Adrenal gland (tissue), 12 donors: Measurements from ENCODE around the gene MMRN1. TPM values are rescaled to one million over a fixed set of nuclear protein-coding genes. Genes with fewer than 3 reads are reported as not detected.

Experiments
- DNase-seq, 7 donors: peaks; one replicate each; pipeline ENCODE4 v3.0.0-alpha.2; 2019 to 2020
- H3K27ac ChIP-seq, 5 donors: fragments of 200-600 bp; sonication (generic) in 4 of 5; 1 replicate in 3 of 5; 2 replicates in 2 of 5; pipeline versions ENCODE4 v1.5.1 to v1.8.0; 2016 to 2020; ENCODE audit warnings: mild to moderate bottlenecking in 1 of 5
- H3K27me3 ChIP-seq: fragments of 200-600 bp; 2 replicates; pipeline ENCODE4 v1.8.0; 2021
- H3K36me3 ChIP-seq, 2 donors: fragments of 200-600 bp; replicated peaks in 1 of 2; 1 replicate in 1 of 2; 2 replicates in 1 of 2; pipeline versions ENCODE4 v1.5.1 to v1.8.0; 2018 to 2022
- H3K4me1 ChIP-seq, 2 donors: fragments of 200-600 bp; replicated peaks in 1 of 2; 1 replicate in 1 of 2; 2 replicates in 1 of 2; pipeline versions ENCODE4 v1.5.1 to v1.8.0; 2018 to 2021
- H3K4me3 ChIP-seq, 4 donors: fragments of 200-600 bp; sonication (generic) in 3 of 4; one replicate each; pipeline ENCODE4 v1.5.1; 2016 to 2018
- H3K9me3 ChIP-seq, 3 donors: fragments of 200-600 bp; sonication (generic) in 1 of 3; replicated peaks in 1 of 3; 1 replicate in 2 of 3; 2 replicates in 1 of 3; pipeline versions ENCODE4 v1.5.1 to v1.8.0; 2016 to 2021
- CTCF ChIP-seq, 6 experiments: fragments of 450-650 bp in 4 of 6; fragments of 200-600 bp in 2 of 6; sonication (generic) in 1 of 6; IDR thresholded peaks; 1 replicate in 5 of 6; 2 replicates in 1 of 6; pipeline versions ENCODE4 v1.5.1 to v1.8.0; 2016 to 2021; ENCODE audit warnings: antibody characterized with exemption in 6 of 6, mild to moderate bottlenecking in 2 of 6, moderate library complexity in 1 of 6
- POLR2A ChIP-seq, 2 donors: fragments of 450-650 bp; IDR thresholded peaks; one replicate each; pipeline ENCODE4 v1.6.1; 2017; ENCODE audit warnings: antibody characterized with exemption in 2 of 2, mild to moderate bottlenecking in 2 of 2, moderate library complexity in 1 of 2
- WGBS, 4 donors: extraction: QIAGEN DNeasy Blood & Tissue Kit in 2 of 4; methylation state at CpG; one replicate each; pipeline versions ENCODE4 v1.1.5 to v1.1.7; 2013 to 2017; 5-methylcytosine and 5-hydroxymethylcytosine counted together
- intact Hi-C, 2 donors: fragments of 100-400 bp; cut with DNase I; formaldehyde crosslinking; loops; one replicate each; pipeline versions ENCODE4 v1.14.1 to v1.15.0; 2022 to 2023
- polyA plus RNA-seq, 3 donors: library from polyadenylated mRNA; stranded (reverse); fragments of 200-250 nt in 2 of 3; fragments of 350-450 nt in 1 of 3; fragmentation: Illumina TruSeq in 1 of 3; extraction: RNeasy Lipid Tissue Mini Kit (QIAGEN cat#74804) in 1 of 3; gene quantifications; one replicate each; pipeline ENCODE4 v1.2.3, GENCODE V29; 2013 to 2014
- total RNA-seq, 9 donors: library from RNA; depleted of rRNA in 4 of 9; stranded (reverse); fragments of >200 nt in 4 of 9; fragments of 120-200 nt in 1 of 9; fragmentation: NEBNext Ultra II Directional in 1 of 9; extraction: Animal tissue kit (Norgen Biotek cat#: 25700) in 1 of 9; gene quantifications; one replicate each; pipeline versions ENCODE4 v1.1.0 to v1.2.4, GENCODE V29; 2013 to 2023
- donor health status: healthy with polysubstance abuse.
- donor health status: Bipolar disorder and iron deficiency.
- donor health status: DM: yes; HTN: yes; CAD: no.
- donor health status: DM: no; HTN: no; CAD: no.
- donor health status: DM: no; HTN: no; CAD: no.
- donor health status: DM: yes; HTN: yes; CAD: no.

The MMRN1 gene
- total and polyA plus RNA-seq, 12 donors = 1.4 to 31.2 (median 6.6) TPM

- intact Hi-C loops = loop anchor here (5.0 to 10.0 kb wide), 2 partner anchors 250 to 417 kb away; no protein-coding TSS in a partner anchor
- Histone ChIP-seq H3K4me3 (no peak overlapping the region), H3K36me3 (no peaks in the 10 kb centered on the region), H3K9me3 (no peaks in the 10 kb centered on the region), H3K27me3 (peaks cover 17% of the 10 kb centered on the region), H3K4me1 (peaks cover 0 to 3% of the 10 kb centered on the region in 2 donors), H3K27ac (no peak overlapping the region)
- DNase-seq = no peak
- 60 to 75% (median 65%) methylated on average over 3 of the region's 3 CpGs for WGBS, 4 donors
- TF ChIP-seq POLR2A (IDR thresholded peaks at IDR 0.05) (no peak), CTCF (IDR thresholded peaks at IDR 0.05) (no peak)
Observed at GRCh38 chr4:89904524-89904923, 9.9 kb downstream of the MMRN1 start.

DNA sequence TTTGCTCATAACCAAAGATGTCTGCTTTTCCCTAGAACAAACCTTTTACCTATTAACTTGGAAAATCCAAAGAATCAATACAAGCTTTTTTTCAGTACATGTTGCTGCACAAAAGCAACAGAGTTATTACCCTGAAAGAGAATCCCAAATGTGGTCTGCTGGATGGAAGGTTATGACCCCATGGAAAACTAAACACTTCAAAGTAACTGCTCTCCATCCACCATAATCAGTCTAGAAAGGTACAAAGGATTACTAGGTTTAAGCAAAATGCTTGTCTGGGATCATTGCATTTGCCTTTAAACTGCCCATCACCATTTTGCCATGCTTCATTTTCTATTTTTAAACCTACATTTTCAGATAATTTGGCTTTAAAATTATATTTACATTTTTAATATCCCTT, 11.7 kb downstream of the MMRN1 start:
- H3K27ac ChIP-seq = no peak overlapping the region
- intact Hi-C loops = loop anchor here in 1 of 2 donors (10.0 kb wide), 1 partner anchor 252 kb away; no protein-coding TSS in a partner anchor
- H3K9me3 ChIP-seq = no peaks in the 10 kb centered on the region
- DNase-seq = no peak
- no peak overlapping the region for H3K4me3 ChIP-seq
- peaks cover 0 to 3% of the 10 kb centered on the region in 2 donors for H3K4me1 ChIP-seq
- peaks cover 17% of the 10 kb centered on the region for H3K27me3 ChIP-seq
- no peaks in the 10 kb centered on the region for H3K36me3 ChIP-seq
- TF ChIP-seq CTCF (IDR thresholded peaks at IDR 0.05) = no peak
- TF ChIP-seq POLR2A (IDR thresholded peaks at IDR 0.05) = no peak

GRCh38 chr4:89906777-89907521, 12.3 kb downstream of the MMRN1 start:
- TF ChIP-seq POLR2A (IDR thresholded peaks at IDR 0.05) (no peak), CTCF (IDR thresholded peaks at IDR 0.05) (no peak)
- Histone ChIP-seq H3K4me3 (no peak overlapping the region), H3K4me1 (no peaks in the 10 kb centered on the region), H3K36me3 (no peaks in the 10 kb centered on the region), H3K9me3 (no peaks in the 10 kb centered on the region), H3K27ac (no peak overlapping the region), H3K27me3 (peaks cover 17% of the 10 kb centered on the region)
- DNase-seq = no peak
- 61 to 86% (median 77%) methylated on average over 1 of the region's 1 CpG for WGBS, 4 donors
- intact Hi-C loops = loop anchor here in 1 of 2 donors (10.0 kb wide), 1 partner anchor 252 kb away; no protein-coding TSS in a partner anchor

DNA sequence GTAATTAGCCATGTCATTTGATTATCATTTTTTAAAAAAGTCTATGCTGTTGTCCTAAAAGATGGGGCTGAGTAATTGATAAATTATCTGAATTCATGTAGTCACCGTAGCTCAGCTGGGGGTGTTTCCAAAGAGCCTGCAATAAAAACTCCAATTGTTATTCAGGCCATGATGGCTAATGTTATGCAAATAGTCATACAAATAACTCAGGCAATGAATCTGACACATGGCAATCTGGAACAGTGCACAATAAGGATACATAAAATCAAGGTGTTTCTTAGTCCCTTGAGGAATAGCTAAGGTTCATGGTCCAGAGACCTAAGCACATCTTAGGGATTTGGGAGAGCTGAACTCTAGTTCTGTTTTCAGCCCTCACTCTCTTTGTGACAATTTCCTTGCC, 15.2 kb downstream of the MMRN1 start:
- H3K9me3 ChIP-seq = no peaks in the 10 kb centered on the region
- intact Hi-C loops = loop anchor here in 1 of 2 donors (10.0 kb wide), 1 partner anchor 255 kb away; no protein-coding TSS in a partner anchor
- no peak for DNase-seq
- no peak for TF ChIP-seq CTCF (IDR thresholded peaks at IDR 0.05)
- no peak for TF ChIP-seq POLR2A (IDR thresholded peaks at IDR 0.05)
- no peaks in the 10 kb centered on the region for H3K36me3 ChIP-seq
- peaks cover 14% of the 10 kb centered on the region for H3K27me3 ChIP-seq
- no peak overlapping the region for H3K4me3 ChIP-seq
- H3K4me1 ChIP-seq = no peaks in the 10 kb centered on the region
- no peak overlapping the region for H3K27ac ChIP-seq
- 83 to 100% (median 91%) methylated on average over 1 of the region's 1 CpG for WGBS, 4 donors
